Fibroblast of the aortic adventitia (primary cell): ENCODE results near the gene UBR2. TPM values are rescaled to one million over a fixed set of nuclear protein-coding genes. Genes with fewer than 3 reads are reported as not detected.

Experiments
- DNase-seq: peaks from one replicate; pipeline ENCODE4 v3.0.0-alpha.2; 2010; ENCODE audit warnings: low read depth
- H3K4me3 ChIP-seq: 2 replicates; pipeline ENCODE4 v1.5.1; 2011; ENCODE audit warnings: low read depth, mild to moderate bottlenecking, control low read depth, low read length, moderate library complexity
- CTCF ChIP-seq: IDR thresholded peaks from 2 replicates; pipeline ENCODE4 v1.5.1; 2011; ENCODE audit warnings: mild to moderate bottlenecking, low read length, control low read depth, inconsistent platforms; ENCODE audit not compliant: insufficient read depth
- total RNA-seq: library from RNA; depleted of rRNA; stranded (reverse); fragments of >200 nt; gene quantifications from 2 replicates; pipeline ENCODE4 v1.2.3, GENCODE V29; 2012; ENCODE audit warnings: low replicate concordance

Gene UBR2
- 28.9 and 35.9 TPM in 2 replicates for total RNA-seq

GRCh38 chr6:42563697-42564505 lies at the start of gene UBR2:
UBR2 (plus strand) TSS chr6:42564029; CDS start chr6:42564320, 291 bp downstream.
- peak within 1 kb of the TSS; percentile 99 for H3K4me3 ChIP-seq
- DNase-seq: peak; percentile 99
- TF ChIP-seq CTCF: peak; percentile 1

GRCh38 chr6:42514745-42515144 lies 49.1 kb upstream of the UBR2 start:
- no peak for TF ChIP-seq CTCF
- DNase-seq: no peak
- no peak overlapping the region for H3K4me3 ChIP-seq

- DNase-seq: no peak
- no peak for TF ChIP-seq CTCF
- H3K4me3 ChIP-seq: no peak overlapping the region
These were observed 44.0 kb upstream of the UBR2 start for GRCh38 chr6:42519779-42520178.

- H3K4me3 ChIP-seq: no peak overlapping the region
- peak; percentile 55 for DNase-seq
- no peak for TF ChIP-seq CTCF
These were observed 42.8 kb upstream of the UBR2 start for GRCh38 chr6:42520786-42521607.

GRCh38 chr6:42522036-42522435 lies 41.8 kb upstream of the UBR2 start:
- peak; percentile 69 for DNase-seq
- H3K4me3 ChIP-seq: no peak overlapping the region
- no peak for TF ChIP-seq CTCF

GRCh38 chr6:42522942-42523814 lies 40.7 kb upstream of the UBR2 start:
- DNase-seq: peak; percentile 55
- no peak for TF ChIP-seq CTCF
- H3K4me3 ChIP-seq: peak overlapping the region; percentile 16
